ENCODE data around the gene COL27A1.

DNA sequence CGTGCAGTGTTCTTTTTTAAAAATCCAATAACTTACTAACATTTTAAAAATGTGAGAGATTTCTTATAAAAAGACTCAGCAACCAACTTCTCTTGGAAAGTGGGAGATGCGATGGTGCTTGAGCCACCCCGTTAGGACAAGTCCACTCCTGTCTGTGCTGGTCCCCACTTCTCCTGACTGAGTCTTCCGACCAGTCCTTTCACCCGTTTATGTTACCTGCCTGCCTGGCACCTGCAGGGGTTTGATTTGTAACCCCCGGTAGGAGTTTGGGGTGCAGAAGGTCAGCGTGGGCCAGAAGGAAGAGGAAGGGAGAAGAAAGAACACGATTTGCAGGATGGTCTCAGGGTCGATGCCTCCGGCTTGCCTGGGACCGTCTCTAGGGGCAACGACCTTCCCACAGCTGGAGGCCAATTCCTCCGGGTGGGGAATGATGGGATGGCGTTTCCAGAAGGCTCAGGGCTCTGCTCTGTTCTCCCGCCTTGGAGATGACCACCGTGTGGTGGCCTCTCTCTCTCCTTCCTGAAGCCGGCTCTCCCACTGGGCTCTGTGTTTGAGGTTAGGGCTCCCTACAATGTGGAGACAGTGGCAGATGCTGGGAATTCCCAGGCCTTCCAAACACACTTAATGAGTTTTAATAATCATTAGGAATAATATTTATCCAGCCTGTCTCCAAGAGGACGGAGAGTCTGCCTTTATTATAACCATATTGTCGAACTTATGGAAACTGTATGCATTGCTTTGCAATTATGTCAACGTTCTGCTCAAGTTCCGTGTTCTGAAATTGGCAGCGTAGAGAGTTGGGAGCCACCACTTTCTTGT, 14.8 kb downstream of the COL27A1 start:
- no peak for TF ChIP-seq TAF1 (IDR thresholded peaks at IDR 0.05; ENCODE audit: low read depth, low read length)
- TF ChIP-seq POLR2AphosphoS5 (IDR thresholded peaks at IDR 0.05; ENCODE audit: low read depth, low read length): no peak
- TF ChIP-seq POLR2A (IDR thresholded peaks at IDR 0.05; ENCODE audit: low read depth, low read length): no peak
